ENCODE data around the gene CD99.

DNA sequence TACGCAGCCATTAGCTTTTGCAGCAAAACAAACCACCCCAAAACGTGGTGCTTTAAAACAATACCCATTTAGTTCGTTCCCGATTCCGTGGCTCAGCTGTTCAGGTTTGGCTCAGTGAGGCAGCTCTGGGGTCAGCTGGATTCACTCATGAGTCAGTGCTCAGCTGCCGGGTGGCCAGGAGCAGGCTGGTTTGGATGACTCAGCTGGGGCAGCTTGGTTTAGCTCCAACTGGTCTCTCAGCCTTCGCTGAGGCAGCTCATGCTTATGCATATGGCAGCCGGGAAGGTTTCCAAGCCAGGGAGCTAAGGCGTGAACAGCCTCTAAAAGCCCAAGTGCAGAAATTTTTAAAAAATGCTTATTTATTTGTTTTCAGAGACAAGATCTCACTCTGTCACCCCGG, 13.3 kb upstream of the CD99 start:
- TF ChIP-seq EZH2 (IDR thresholded peaks at IDR 0.05; ENCODE audit: low read length): no peak
- TF ChIP-seq, protein P1, sequence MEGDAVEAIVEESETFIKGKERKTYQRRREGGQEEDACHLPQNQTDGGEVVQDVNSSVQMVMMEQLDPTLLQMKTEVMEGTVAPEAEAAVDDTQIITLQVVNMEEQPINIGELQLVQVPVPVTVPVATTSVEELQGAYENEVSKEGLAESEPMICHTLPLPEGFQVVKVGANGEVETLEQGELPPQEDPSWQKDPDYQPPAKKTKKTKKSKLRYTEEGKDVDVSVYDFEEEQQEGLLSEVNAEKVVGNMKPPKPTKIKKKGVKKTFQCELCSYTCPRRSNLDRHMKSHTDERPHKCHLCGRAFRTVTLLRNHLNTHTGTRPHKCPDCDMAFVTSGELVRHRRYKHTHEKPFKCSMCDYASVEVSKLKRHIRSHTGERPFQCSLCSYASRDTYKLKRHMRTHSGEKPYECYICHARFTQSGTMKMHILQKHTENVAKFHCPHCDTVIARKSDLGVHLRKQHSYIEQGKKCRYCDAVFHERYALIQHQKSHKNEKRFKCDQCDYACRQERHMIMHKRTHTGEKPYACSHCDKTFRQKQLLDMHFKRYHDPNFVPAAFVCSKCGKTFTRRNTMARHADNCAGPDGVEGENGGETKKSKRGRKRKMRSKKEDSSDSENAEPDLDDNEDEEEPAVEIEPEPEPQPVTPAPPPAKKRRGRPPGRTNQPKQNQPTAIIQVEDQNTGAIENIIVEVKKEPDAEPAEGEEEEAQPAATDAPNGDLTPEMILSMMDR (optimal IDR thresholded peaks at IDR 0.05 in 1 of 3, IDR thresholded peaks at IDR 0.05 in 1 of 3, conservative IDR thresholded peaks at IDR 0.05 in 1 of 3; ENCODE audit: extremely low read depth in 1 of 3, insufficient read depth in 2 of 3, low read length in 3 of 3): no peak
